Stomach (tissue), 4 donors: ENCODE data around the gene SPHK2.

Experiments
- EP300 ChIP-seq: sonication (generic); formaldehyde crosslinking; IDR thresholded peaks from one replicate; pipeline ENCODE4 v1.6.1; 2017; ENCODE audit warnings: antibody characterized with exemption
- POLR2A ChIP-seq, 4 donors: fragments of 450-650 bp; IDR thresholded peaks; one replicate each; pipeline ENCODE4 v1.6.1; 2016; ENCODE audit warnings: antibody characterized with exemption in 4 of 4, control low read depth in 2 of 4, mild to moderate bottlenecking in 1 of 4, moderate library complexity in 1 of 4
- POLR2AphosphoS5 ChIP-seq, 3 donors: sonication (generic); formaldehyde crosslinking; IDR thresholded peaks; one replicate each; pipeline ENCODE4 v1.6.1; 2016; ENCODE audit warnings: antibody characterized with exemption in 3 of 3
- TF ChIP-seq, protein P1 (sequence below), 7 experiments: fragments of 450-650 bp in 4 of 7; fragments of 200-600 bp in 3 of 7; sonication (generic) in 3 of 7; IDR thresholded peaks; one replicate each; pipeline ENCODE4 v1.5.1; 2016 to 2019; ENCODE audit warnings: antibody characterized with exemption in 7 of 7, control low read depth in 2 of 7, mild to moderate bottlenecking in 1 of 7

DNA sequence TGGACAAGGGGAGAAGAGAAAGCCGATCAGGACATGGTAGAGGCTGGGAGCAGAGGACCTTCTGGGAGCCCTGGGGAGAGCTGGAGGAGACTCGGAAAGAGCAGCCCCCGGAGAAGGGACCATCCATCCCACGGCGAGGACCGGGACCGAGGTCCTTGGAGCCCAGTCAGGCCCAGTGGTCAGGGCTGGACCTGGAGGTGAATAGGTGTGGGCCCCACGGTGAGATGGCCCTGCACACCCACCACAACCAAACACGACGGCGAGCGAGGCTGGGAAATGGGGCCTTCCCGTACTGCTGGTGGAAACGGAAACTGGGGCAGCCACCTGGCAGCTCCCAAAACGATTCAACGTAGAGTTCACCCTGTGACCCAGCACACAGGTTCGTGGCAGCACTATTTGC, 57.2 kb downstream of the SPHK2 start:
- TF ChIP-seq POLR2AphosphoS5 (IDR thresholded peaks at IDR 0.05) = no peak
- TF ChIP-seq, protein P1, sequence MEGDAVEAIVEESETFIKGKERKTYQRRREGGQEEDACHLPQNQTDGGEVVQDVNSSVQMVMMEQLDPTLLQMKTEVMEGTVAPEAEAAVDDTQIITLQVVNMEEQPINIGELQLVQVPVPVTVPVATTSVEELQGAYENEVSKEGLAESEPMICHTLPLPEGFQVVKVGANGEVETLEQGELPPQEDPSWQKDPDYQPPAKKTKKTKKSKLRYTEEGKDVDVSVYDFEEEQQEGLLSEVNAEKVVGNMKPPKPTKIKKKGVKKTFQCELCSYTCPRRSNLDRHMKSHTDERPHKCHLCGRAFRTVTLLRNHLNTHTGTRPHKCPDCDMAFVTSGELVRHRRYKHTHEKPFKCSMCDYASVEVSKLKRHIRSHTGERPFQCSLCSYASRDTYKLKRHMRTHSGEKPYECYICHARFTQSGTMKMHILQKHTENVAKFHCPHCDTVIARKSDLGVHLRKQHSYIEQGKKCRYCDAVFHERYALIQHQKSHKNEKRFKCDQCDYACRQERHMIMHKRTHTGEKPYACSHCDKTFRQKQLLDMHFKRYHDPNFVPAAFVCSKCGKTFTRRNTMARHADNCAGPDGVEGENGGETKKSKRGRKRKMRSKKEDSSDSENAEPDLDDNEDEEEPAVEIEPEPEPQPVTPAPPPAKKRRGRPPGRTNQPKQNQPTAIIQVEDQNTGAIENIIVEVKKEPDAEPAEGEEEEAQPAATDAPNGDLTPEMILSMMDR (IDR thresholded peaks at IDR 0.05) = no peak
- no peak for TF ChIP-seq EP300
- TF ChIP-seq POLR2A (IDR thresholded peaks at IDR 0.05) = no peak
